Measurements from ENCODE around the gene TOX3. TPM values are rescaled to one million over a fixed set of nuclear protein-coding genes. Genes with fewer than 3 reads are reported as not detected.

Gene TOX3
- not detected in 2 replicates for total RNA-seq

DNA sequence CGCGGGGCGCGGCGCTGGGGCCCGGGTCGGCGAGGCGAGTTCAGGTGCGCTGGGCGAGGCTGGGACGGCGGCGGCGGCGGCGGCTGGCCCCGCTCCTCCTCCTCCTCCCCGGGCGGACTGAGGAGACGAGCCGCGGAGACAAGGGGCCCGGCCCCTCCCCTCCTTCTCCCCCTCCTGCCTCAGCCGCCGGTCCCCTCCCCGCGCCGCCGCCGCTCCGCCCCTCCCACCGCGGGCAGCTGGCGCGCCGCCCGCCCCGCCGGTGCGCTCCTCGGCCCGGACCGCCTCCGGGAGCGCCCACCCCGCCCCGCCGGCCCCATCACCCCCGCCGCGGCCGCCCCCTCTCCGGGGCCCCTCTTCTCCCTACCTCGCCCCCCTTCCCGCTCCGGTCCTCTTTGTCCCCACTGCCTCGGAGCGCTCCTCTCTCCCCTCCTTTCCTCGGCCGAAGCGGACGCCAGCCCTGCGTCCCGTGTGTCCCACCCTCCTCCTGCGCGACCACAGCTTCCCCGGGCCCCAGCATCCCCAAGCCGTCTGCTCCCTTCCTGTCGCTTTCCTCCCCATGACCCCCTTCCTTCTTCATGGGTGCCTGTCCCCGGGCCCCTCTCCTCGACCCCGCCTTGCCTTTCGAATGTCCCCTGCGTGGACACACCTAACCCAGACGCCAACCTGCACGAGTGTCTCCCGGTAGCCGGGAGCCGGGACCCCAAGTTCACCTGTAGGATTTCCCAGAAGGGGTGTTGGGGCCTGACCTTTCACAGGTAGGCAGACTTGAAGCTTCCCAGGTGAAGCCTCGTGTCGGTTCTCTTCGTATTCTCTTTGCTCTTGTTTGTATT, at the start of gene TOX3:
TOX3 (minus strand) TSS at position 140 of the 830 bp plus-strand sequence. CDS start 420 bp downstream, outside the sequence.

Data from subcutaneous preadipocyte (primary cell).